GM18951 (cell line): ENCODE results near the gene TRIM71.

Source experiments
- POLR2A ChIP-seq: IDR thresholded peaks from 4 replicates; pipeline ENCODE4 v1.6.1; 2011; ENCODE audit warnings: mild to moderate bottlenecking; ENCODE audit not compliant: insufficient read length, insufficient read depth; ENCODE audit errors: extremely low read depth
- in situ Hi-C: fragments of 300-500 bp; cut with MboI; formaldehyde crosslinking; loops from one replicate; pipeline ENCODE4 v1.12.0; 2022; ENCODE audit warnings: low sequenced_read_pairs, mixed read lengths, inconsistent platforms; ENCODE audit not compliant: unreplicated experiment

TRIM71 gene

DNA sequence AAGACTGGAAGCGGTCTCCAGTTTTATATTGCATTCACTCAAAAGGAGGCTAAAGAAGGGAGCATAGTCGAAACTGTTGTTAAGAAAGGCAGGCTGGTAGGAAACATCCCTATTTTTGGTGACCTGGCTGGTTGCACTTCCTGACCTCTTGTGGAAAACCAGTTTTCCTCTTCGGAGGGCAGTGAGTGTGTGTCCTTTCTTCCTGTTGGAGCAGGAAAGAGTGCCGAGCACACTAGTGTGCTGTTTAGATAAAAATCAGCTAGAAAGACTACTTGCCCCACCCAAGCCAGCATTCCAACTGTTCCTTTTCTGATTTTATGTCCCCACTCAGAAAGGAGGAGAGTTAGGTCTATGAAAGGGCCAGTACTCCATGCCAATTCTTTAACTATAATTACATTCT, 68.5 kb downstream of the TRIM71 start:
- in situ Hi-C loops, result loop anchor here (25.0 kb wide), 1 partner anchor 374 kb away; the partner anchor contains the start of gene CMTM6
- no peak for TF ChIP-seq POLR2A

DNA sequence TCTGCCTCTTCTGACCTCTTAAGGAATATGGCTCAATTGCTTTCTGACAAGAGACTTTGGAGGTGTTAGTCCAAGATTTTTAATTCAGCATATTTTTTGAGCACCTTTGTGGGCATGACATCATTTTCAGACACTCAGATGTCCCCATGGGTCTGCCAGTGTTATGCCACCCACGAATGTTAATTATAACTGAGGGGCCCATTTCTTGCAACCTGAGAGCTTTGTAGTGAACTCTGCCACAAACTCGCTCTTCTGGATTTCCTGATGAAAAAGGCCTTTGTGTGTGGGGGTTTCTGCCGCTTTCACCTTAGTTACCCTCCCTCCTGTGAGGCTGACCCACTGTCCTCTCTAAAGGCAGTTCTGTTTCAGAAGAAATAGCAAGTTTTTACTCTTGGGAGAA, 69.1 kb downstream of the TRIM71 start:
- no peak for TF ChIP-seq POLR2A

DNA sequence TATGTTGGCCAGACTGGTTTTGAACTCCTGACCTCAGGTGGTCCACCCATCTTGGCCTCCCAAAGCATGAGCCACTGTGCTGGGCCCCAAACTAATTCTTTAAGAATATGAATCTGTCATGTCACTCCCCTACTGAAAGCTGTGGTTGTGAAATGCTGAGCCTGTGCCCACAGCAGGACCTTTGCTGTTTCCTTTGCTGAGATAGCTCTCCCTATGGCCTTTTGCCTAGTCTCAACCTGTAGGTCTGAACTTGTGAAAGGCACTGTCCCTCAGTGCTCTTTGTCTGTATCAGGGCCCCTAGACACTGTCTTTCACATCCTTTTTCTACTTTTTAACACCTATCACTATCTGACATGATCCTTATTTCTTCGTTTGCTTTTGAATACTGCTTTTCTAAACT, 70.9 kb downstream of the TRIM71 start:
- no peak for TF ChIP-seq POLR2A
- in situ Hi-C loops, result loop anchor here (25.0 kb wide), 1 partner anchor 376 kb away; the partner anchor contains the start of gene CMTM6

More for the DNA sequence above, 69.1 kb downstream of the TRIM71 start:
- in situ Hi-C loops, result loop anchor here (25.0 kb wide), 1 partner anchor 375 kb away; the partner anchor contains the start of gene CMTM6

DNA sequence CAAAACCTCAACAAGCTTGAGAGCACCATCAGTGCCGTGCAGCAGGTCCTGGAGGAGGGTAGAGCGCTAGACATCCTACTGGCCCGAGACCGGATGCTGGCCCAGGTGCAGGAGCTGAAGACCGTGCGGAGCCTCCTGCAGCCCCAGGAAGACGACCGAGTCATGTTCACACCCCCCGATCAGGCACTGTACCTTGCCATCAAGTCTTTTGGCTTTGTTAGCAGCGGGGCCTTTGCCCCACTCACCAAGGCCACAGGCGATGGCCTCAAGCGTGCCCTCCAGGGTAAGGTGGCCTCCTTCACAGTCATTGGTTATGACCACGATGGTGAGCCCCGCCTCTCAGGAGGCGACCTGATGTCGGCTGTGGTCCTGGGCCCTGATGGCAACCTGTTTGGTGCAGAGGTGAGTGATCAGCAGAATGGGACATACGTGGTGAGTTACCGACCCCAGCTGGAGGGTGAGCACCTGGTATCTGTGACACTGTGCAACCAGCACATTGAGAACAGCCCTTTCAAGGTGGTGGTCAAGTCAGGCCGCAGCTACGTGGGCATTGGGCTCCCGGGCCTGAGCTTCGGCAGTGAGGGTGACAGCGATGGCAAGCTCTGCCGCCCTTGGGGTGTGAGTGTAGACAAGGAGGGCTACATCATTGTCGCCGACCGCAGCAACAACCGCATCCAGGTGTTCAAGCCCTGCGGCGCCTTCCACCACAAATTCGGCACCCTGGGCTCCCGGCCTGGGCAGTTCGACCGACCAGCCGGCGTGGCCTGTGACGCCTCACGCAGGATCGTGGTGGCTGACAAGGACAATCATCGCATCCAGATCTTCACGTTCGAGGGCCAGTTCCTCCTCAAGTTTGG, 72.9 kb downstream of the TRIM71 start:
- in situ Hi-C loops, result loop anchor here (25.0 kb wide), 1 partner anchor 378 kb away; the partner anchor contains the start of gene CMTM6
- TF ChIP-seq POLR2A, result no peak

DNA sequence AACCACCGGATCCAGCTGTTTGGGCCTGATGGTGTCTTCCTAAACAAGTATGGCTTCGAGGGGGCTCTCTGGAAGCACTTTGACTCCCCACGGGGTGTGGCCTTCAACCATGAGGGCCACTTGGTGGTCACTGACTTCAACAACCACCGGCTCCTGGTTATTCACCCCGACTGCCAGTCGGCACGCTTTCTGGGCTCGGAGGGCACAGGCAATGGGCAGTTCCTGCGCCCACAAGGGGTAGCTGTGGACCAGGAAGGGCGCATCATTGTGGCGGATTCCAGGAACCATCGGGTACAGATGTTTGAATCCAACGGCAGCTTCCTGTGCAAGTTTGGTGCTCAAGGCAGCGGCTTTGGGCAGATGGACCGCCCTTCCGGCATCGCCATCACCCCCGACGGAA, 73.6 kb downstream of the TRIM71 start:
- in situ Hi-C loops, result loop anchor here (25.0 kb wide), 1 partner anchor 379 kb away; the partner anchor contains the start of gene CMTM6
- TF ChIP-seq POLR2A, result no peak

DNA sequence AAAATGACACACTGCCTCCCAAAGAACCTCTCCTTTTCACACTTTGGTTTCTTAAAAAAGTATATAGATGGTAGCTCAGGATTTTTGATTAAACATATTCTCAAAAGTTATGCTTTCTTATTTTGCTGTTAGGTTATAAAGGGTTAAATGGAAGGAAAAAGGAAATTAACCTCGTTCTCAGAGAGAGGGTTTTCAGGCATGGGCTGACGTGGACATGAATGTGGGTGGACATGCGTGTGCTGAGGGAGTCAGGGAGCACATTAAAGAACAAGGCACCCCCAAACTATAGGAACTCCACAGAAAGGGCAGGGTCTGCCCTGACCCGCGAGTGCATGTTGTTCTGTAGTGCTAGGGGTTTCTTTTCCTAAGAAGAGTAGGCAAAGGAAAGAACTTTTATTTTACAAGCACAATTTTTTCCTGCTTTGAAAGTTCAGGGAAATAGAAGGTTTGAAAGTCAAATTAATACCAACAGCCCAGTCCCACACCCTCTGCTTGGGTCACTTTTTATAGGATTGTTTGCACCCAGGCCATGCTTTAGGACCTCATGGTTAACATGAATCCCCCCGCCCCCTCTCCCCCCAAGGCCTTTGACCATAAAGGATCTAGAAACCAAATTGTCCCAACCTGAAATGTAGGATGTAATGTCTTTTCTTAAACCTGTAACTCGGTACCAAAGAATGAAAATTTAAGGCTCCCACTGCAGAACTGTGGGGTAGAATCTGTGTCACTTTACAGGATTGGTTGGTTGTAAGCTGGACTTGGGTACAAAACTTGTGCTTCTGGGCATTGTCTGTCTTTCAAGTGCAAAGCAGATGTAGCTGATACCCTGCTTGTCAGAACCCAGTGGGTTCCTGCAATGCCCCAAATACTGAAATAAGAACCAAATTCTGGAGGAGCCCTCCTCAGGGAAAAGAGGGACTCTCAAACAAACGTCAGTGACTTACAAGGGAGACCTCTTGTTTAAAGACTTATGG, 75.1 kb downstream of the TRIM71 start:
- in situ Hi-C loops, result loop anchor here (25.0 kb wide), 1 partner anchor 381 kb away; the partner anchor contains the start of gene CMTM6
- no peak for TF ChIP-seq POLR2A

DNA sequence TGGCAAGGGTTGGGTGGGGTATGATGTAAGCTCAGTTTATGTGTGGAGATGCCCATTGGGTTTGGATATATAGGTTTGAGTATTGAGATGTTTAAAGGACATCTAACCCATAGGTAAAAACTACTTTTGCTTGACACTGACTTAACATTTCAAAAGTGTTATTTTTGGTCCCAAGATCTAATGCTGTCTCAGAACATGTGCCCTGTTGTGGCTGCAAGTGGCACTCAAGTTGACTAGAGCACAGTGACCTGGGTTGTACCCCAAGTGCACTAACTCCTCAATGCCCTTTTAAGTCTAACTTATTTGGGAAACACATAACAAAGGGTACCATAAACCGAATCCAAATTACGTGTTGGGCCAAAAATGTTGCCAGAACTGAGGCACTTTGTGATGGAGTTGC, 77.2 kb downstream of the TRIM71 start:
- in situ Hi-C loops, result loop anchor here (25.0 kb wide), 1 partner anchor 383 kb away; the partner anchor contains the start of gene CMTM6
- no peak for TF ChIP-seq POLR2A

DNA sequence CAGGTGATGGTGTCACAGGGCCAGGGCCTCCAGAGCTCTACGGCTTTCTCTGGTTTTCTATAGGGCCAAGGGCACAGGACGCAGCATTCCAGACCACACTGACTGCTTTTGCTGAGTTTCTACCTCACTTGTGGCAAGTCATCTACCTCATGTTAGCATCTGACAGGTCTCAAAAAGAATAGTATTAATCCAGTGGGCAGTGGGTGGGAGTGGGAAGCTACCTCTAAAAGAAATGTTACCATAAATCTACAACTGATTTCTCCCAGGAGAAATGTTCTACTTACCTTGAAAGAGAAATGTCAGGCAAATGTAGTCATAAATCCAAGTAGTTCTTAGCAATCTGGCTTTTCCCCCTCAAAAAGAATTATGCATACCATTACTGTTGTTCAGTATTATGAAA, 77.9 kb downstream of the TRIM71 start:
- in situ Hi-C loops, result loop anchor here (25.0 kb wide), 1 partner anchor 383 kb away; the partner anchor contains the start of gene CMTM6
- TF ChIP-seq POLR2A, result no peak

DNA sequence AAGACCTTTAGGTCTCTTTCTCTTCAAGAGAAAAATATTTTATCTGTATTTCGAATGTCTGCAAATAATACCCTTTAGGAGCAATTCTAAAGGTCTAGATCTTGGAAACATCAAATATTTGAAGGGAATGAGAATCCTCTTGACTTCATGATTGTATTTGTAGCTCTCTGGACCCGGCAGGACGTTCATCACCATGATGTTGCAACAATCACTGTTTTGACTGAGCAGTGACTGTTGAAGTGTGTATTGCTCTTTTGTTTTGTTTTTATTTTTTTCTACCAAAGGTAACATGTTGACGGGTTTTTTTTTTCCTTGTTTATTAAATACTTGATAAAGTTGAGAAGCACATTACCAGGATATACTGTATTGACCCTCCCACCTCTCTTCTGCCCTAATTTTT, 78.3 kb downstream of the TRIM71 start:
- in situ Hi-C loops, result loop anchor here (25.0 kb wide), 1 partner anchor 384 kb away; the partner anchor contains the start of gene CMTM6
- TF ChIP-seq POLR2A, result no peak

DNA sequence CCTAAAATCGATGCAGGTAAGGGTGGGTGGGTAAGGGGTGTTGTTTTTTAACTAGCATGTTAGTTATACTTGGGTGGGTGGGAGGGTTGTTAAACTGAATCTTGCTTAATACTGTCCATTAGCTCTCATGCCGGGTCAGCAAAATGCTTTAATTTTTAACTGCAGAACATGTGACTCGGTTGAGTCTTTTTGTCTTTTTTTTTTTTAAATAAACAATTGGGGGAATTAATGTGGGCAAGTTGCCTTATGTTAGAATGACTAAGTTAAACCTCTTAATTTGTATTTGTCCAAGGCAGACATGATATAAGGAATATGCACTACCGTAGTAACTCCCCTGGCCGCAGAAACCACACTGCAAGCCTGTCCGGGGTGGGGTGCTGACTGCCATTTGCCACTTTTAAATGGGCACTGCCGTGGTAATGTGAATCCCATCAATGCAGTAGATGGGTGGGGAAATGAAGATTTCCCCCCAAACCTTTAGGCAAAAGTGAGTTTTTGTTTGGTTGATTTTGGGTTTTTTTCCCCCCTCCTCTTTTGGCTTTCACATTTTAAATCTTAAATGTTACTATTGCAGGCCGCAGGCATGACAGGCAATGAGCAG, 79.3 kb downstream of the TRIM71 start:
- TF ChIP-seq POLR2A, result no peak
- in situ Hi-C loops, result loop anchor here (25.0 kb wide), 1 partner anchor 385 kb away; the partner anchor contains the start of gene CMTM6

DNA sequence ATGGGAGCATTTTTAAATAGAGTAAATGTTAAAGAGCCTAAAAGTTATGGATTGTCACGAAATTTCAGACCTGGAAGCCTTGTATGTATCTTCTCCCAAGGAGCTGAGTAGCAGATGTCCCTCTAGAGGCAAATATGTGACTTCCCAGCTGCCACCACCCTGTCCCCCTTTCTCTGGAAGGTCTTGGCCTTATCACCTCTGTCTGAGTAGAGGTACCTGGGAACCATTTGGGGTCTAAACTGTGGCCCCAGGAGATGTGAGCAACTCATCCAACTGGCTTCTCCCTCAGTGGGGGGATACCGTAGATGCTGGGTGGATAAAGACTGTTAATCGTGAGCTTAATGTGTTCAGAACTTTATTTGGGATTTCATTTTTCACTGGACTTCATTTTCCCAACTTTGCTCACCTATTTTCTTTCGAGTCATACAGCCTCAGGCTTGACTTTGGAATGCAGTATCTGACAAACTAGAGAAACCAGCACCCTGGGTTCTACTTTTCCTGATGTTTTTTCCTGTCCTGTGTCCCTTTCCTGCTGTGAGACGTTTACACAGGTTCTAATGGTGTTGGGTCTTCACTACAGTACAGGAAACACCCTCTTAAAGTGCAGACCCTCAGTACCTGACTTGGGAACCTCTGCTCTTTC, 80.3 kb downstream of the TRIM71 start:
- in situ Hi-C loops, result loop anchor here (25.0 kb wide), 1 partner anchor 386 kb away; the partner anchor contains the start of gene CMTM6
- TF ChIP-seq POLR2A, result no peak

DNA sequence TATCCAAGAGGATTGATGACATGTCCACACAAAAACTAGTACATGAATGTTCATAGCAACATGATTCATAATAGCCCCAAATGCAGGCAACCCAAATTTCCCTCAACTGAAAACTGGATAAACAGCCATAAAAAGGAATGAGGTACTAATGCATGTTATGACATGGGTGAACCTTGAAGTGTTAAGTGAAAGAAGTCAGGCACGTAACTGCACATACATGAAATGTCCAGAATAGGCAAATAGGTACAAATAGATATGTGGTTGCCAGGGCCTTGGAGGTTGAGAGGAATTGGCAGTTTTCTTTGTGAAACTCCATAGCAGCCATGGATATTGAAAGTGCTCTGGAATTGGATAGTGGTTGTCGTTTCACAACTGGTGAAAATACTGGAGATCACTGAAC, 81.5 kb downstream of the TRIM71 start:
- in situ Hi-C loops, result loop anchor here (25.0 kb wide), 1 partner anchor 387 kb away; the partner anchor contains the start of gene CMTM6
- no peak for TF ChIP-seq POLR2A
